Measurements from ENCODE around the gene TMBIM1.

TMBIM1 gene

GRCh38 chr2:218294430-218295022 is 2.2 kb upstream of the TMBIM1 start:
- H3K27ac ChIP-seq (ENCODE audit: low read depth, low read length), result no peak overlapping the region
- H3F3A ChIP-seq (ENCODE audit: control insufficient read depth, insufficient read depth), result peaks cover 10% of the 10 kb centered on the region
- peaks cover 39% of the 10 kb centered on the region for H3K4me1 ChIP-seq (ENCODE audit: control insufficient read depth, low read length)
- H3K79me2 ChIP-seq (ENCODE audit: control insufficient read depth, low read length), result peaks cover 22% of the 10 kb centered on the region
- H3K4me3 ChIP-seq (ENCODE audit: low read length), result no peak overlapping the region
- H4K20me1 ChIP-seq (ENCODE audit: control insufficient read depth, insufficient read depth, low read depth, low read length), result no peaks in the 10 kb centered on the region
- no peak overlapping the region for H3K4me2 ChIP-seq (ENCODE audit: low read length)
- no peaks in the 10 kb centered on the region for H3K36me3 ChIP-seq (ENCODE audit: control insufficient read depth, low read length)
- no peaks in the 10 kb centered on the region for H3K9me3 ChIP-seq (ENCODE audit: control insufficient read depth, insufficient read depth, low read length)
- no peaks in the 10 kb centered on the region for H3K27me3 ChIP-seq (ENCODE audit: control insufficient read depth, low read length)
- TF ChIP-seq EZH2phosphoT487 (IDR thresholded peaks at IDR 0.05; ENCODE audit: borderline replicate concordance, low read length), result no peak
- TF ChIP-seq, protein P1, sequence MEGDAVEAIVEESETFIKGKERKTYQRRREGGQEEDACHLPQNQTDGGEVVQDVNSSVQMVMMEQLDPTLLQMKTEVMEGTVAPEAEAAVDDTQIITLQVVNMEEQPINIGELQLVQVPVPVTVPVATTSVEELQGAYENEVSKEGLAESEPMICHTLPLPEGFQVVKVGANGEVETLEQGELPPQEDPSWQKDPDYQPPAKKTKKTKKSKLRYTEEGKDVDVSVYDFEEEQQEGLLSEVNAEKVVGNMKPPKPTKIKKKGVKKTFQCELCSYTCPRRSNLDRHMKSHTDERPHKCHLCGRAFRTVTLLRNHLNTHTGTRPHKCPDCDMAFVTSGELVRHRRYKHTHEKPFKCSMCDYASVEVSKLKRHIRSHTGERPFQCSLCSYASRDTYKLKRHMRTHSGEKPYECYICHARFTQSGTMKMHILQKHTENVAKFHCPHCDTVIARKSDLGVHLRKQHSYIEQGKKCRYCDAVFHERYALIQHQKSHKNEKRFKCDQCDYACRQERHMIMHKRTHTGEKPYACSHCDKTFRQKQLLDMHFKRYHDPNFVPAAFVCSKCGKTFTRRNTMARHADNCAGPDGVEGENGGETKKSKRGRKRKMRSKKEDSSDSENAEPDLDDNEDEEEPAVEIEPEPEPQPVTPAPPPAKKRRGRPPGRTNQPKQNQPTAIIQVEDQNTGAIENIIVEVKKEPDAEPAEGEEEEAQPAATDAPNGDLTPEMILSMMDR (IDR thresholded peaks at IDR 0.05; ENCODE audit: low read depth, low read length, poor library complexity, severe bottlenecking), result no peak
- H3K9me2 ChIP-seq (replicated peaks; ENCODE audit: control insufficient read depth, low read length), result no peaks in the 10 kb centered on the region

DNA sequence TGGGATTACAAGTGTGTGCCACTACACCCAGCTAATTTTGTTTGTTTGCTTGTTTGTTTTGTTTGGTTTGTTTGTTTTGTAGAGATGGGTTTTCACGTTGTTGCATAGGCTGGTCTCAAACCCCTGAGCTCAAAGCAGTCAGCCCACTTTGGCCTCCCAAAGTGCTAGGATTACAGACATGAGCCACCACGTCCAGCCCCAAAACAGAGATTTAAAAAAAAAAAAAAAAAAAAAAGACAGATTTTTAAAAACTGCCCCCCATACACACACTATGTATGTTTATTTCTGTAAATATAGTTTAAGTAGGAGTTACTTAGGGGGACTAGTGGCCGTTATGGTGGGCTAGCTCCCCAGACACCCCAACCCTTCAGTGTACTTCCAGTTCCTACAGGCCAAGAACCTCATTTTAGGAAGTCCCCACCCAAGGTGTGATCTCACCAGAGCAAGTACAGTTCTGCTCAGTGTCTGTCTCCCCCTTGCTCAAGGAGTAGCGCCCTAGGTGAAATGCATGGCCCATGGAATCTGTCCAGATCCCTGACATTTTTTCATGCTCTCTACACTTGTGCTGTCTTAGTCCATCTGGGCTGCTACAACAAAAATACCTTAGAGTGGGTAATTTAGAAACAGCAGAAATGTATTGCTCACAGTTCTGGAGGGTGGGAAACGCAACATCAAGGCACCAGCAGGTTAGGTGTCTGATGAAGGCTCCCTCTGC is 1.6 kb upstream of the TMBIM1 start:
- no peak overlapping the region for H3K4me2 ChIP-seq (ENCODE audit: low read length)
- H3K27ac ChIP-seq (ENCODE audit: low read depth, low read length), result no peak overlapping the region
- H3K36me3 ChIP-seq (ENCODE audit: control insufficient read depth, low read length), result no peaks in the 10 kb centered on the region
- H3K4me3 ChIP-seq (ENCODE audit: low read length), result no peak overlapping the region
- TF ChIP-seq, protein P1 (IDR thresholded peaks at IDR 0.05; ENCODE audit: low read depth, low read length, poor library complexity, severe bottlenecking), result no peak
- TF ChIP-seq EZH2phosphoT487 (IDR thresholded peaks at IDR 0.05; ENCODE audit: borderline replicate concordance, low read length), result no peak
- no peaks in the 10 kb centered on the region for H3K27me3 ChIP-seq (ENCODE audit: control insufficient read depth, low read length)
- H3K9me2 ChIP-seq (replicated peaks; ENCODE audit: control insufficient read depth, low read length), result no peaks in the 10 kb centered on the region
- H4K20me1 ChIP-seq (ENCODE audit: control insufficient read depth, insufficient read depth, low read depth, low read length), result no peaks in the 10 kb centered on the region
- peaks cover 10% of the 10 kb centered on the region for H3F3A ChIP-seq (ENCODE audit: control insufficient read depth, insufficient read depth)
- H3K9me3 ChIP-seq (ENCODE audit: control insufficient read depth, insufficient read depth, low read length), result no peaks in the 10 kb centered on the region
- H3K4me1 ChIP-seq (ENCODE audit: control insufficient read depth, low read length), result peaks cover 39% of the 10 kb centered on the region
- peaks cover 22% of the 10 kb centered on the region for H3K79me2 ChIP-seq (ENCODE audit: control insufficient read depth, low read length)

DNA sequence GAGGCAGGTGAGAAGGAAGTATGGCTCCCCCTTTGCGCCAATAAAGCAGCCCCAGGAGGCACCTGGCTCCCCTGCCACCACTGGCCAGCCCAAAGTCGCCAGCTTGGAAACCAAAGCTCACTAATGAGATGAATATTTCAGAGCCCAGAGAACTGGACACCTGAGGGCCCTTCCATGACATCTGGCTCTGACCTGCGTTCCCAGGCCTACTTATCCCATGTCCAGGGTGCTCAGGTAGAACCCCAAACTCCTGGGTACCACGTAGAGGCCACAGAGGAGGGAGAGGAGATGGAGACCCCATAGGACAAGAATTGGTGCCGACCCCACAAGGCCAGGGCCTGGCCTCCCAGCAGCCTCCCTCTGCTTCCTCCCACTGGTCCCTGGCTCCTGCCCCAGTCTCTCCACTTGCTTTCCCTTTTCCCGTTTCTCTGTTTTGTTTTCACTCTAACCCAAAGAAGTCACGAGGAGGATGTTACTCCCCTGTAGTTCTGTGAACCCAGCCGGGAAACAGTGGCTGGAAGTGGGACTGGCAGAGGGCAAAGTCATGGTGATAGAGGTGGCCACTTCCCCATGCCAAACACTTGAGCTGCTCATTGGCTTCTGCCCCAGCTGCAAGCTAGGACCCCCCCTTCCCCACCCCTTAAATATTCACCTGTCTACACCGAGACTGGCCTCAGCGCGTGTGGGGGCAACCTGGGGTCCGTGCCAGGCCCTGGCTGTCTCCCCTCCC is 820 bp downstream of the TMBIM1 start:
- H3K4me2 ChIP-seq (ENCODE audit: low read length), result peak overlapping the region; percentile 78
- peak overlapping the region; percentile 65 for H3K27ac ChIP-seq (ENCODE audit: low read depth, low read length)
- H4K20me1 ChIP-seq (ENCODE audit: control insufficient read depth, insufficient read depth, low read depth, low read length), result no peaks in the 10 kb centered on the region
- H3K9me2 ChIP-seq (replicated peaks; ENCODE audit: control insufficient read depth, low read length), result no peaks in the 10 kb centered on the region
- H3K79me2 ChIP-seq (ENCODE audit: control insufficient read depth, low read length), result peaks cover 31% of the 10 kb centered on the region
- no peak for TF ChIP-seq EZH2phosphoT487 (IDR thresholded peaks at IDR 0.05; ENCODE audit: borderline replicate concordance, low read length)
- TF ChIP-seq, protein P1 (IDR thresholded peaks at IDR 0.05; ENCODE audit: low read depth, low read length, poor library complexity, severe bottlenecking), result no peak
- peaks cover 55% of the 10 kb centered on the region for H3K4me1 ChIP-seq (ENCODE audit: control insufficient read depth, low read length)
- H3K36me3 ChIP-seq (ENCODE audit: control insufficient read depth, low read length), result no peaks in the 10 kb centered on the region
- peaks cover 10% of the 10 kb centered on the region for H3F3A ChIP-seq (ENCODE audit: control insufficient read depth, insufficient read depth)
- H3K27me3 ChIP-seq (ENCODE audit: control insufficient read depth, low read length), result no peaks in the 10 kb centered on the region
- no peaks in the 10 kb centered on the region for H3K9me3 ChIP-seq (ENCODE audit: control insufficient read depth, insufficient read depth, low read length)
- H3K4me3 ChIP-seq (ENCODE audit: low read length), result peak overlapping the region; percentile 82
